ENCODE data around the gene TXNDC12.
"Not testable (repeated sequence)": the region's sequence is repeated elsewhere in the genome, so short reads cannot be mapped to it uniquely, and the experiment has no call there.

DNA sequence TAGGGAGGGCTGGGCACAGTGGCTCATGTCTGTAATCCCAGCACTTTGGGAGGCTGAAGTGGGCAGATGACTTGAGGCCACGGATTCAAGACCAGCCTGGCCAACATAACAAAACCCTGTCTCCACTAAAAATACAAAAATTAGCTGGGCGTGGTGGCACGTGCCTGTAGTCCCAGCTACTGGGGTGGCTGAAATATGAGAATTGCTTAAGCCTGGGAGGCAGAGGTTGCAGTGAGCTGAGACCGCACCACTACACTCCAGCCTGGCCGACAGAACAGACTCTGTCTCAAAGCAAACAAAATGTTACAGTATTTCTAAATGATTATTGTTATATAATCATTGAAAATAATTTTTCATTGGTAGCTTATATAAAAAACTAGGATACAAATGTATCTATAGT is 26.2 kb downstream of the TXNDC12 start:
- not testable (repeated sequence) for TF ChIP-seq POLR2AphosphoS5, EP300, POLR2A (IDR thresholded peaks at IDR 0.05)

Data from gastroesophageal sphincter (tissue), 2 donors.